Iris pigment epithelial cell (primary cell): ENCODE measurements around the gene SERPINB6.
A peak's percentile ranks its signal among the peaks of the same experiment; 100 is the strongest.
"Not testable (repeated sequence)": the region's sequence is repeated elsewhere in the genome, so short reads cannot be mapped to it uniquely, and the experiment has no call there.

ENCODE experiments used
- DNase-seq: peaks from one replicate; pipeline ENCODE4 v3.0.0-alpha.2; 2011; ENCODE audit warnings: low read depth

SERPINB6 gene

GRCh38 chr6:2958776-2959175, 12.6 kb downstream of the SERPINB6 start:
- DNase-seq, result no peak

- no peak for DNase-seq
Measured at GRCh38 chr6:2958331-2958711, 13.0 kb downstream of the SERPINB6 start.

DNA sequence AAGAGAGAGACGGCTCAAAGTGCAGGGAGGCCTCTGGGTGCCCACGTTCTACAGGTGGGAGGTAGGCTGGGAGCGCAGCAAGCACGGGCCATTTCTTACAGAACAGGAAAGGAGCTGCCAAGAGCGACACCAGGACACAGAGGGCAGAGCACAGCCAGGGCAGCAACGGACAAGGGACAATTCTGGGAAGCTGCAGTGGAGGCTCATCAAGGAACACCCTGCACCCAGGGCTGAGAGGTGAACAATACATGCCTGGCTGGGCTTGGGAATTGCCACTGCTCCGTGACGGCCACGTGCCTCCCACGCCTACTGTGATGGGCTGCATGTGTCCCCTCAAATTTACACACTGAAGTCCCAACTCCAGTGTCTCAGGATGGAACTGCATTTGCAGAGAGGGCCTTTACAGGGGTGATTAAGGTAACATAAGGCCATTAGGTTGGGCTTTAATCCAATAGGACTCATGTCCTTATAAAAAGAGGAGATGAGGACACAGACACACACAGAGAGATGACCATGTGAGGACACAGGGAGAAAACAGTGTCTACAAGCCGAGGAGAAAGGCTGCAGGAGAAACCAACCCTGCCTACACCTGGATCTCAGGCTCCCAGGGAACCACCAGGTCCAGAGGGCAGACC, 13.6 kb downstream of the SERPINB6 start:
- DNase-seq, result no peak

- DNase-seq, result no peak
Measured at GRCh38 chr6:2956930-2957685, 14.3 kb downstream of the SERPINB6 start.

DNA sequence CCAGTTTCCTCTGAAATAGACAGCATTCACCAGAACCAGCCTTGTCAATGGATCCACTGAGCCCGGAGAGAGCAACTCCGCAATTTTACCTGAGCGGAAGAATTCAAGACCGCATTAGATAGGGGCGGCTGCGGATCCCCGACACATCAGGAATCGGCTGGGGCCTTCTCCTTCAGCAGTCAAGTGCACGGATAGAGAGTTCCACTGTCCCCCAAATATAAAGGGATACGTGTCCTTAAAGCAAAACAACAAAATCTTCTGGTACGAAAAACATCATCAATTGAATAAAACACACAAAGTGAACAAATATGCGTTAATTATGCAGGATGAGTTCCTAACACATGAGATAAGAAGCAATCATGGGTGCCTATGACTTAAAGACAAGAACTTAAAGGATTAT, 18.3 kb downstream of the SERPINB6 start:
- DNase-seq, result no peak

DNA sequence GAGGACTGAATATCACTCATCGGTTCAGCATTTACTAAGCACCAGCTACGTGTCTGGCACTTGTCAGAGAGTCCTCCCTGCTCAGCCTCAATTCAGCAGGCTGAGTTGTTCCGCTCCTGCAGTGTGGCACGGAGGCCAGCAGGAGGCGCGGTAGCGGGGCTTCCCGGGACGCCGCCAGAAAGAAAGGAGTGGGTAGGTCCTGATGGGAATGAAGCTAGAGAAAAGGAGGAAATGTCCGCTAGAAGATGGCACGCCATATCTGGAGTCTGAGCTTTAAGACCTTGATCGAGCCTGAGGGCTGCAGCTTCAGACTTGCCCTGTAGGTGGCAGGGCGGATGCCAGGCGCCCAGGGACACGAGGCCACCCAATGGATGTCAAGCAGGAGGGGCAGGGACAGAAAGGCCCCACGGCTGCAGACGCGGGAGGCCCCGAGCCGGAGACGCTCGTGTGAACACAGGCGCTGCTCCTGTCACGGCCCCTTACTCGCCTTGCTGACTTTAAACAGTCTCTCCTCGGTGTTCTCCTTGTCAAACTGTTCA, 18.7 kb downstream of the SERPINB6 start:
- DNase-seq, result peak; percentile 67

DNA sequence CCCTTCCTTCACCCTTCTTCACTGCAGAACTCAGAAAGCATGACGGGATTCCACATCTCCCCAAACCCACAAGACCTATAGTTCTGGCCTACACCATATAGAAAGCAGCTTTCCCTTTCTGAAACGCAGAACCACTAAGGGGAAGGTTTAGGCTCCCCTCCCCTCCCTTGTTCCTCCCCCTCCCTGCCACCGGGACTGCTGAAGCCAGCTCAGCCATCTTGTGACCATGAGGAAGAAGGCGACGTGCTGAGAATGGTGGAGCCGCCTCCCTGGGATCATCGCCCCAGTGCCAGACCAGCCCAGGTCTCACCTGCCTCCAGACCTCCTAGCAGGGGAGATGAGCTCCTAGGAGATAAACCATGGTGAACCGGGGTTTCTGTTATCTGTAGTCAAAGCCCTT, 19.6 kb downstream of the SERPINB6 start:
- no peak for DNase-seq

GRCh38 chr6:2950713-2951112, 20.7 kb downstream of the SERPINB6 start:
- DNase-seq, result no peak

GRCh38 chr6:2949536-2950083, 21.8 kb downstream of the SERPINB6 start:
- DNase-seq, result no peak

DNA sequence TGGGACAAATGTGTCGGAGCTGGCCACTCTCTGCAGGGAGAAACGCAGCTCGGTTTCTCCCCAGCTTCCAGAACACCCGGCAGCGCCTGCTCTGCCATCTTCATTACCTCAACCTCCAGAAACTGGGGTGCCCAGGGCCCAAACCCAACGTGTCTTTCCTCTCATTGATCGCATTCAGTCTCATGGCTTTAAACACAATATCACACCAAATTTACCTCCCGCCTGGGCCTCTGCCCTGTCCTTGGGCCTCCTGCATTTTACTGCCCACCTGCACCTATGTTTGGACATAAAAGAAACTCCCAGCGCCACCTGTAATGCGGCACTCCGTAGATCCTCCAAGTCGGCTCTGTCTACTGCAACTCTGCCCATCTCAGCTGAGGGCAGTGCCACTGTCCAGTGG, 22.2 kb downstream of the SERPINB6 start:
- DNase-seq, result no peak

DNA sequence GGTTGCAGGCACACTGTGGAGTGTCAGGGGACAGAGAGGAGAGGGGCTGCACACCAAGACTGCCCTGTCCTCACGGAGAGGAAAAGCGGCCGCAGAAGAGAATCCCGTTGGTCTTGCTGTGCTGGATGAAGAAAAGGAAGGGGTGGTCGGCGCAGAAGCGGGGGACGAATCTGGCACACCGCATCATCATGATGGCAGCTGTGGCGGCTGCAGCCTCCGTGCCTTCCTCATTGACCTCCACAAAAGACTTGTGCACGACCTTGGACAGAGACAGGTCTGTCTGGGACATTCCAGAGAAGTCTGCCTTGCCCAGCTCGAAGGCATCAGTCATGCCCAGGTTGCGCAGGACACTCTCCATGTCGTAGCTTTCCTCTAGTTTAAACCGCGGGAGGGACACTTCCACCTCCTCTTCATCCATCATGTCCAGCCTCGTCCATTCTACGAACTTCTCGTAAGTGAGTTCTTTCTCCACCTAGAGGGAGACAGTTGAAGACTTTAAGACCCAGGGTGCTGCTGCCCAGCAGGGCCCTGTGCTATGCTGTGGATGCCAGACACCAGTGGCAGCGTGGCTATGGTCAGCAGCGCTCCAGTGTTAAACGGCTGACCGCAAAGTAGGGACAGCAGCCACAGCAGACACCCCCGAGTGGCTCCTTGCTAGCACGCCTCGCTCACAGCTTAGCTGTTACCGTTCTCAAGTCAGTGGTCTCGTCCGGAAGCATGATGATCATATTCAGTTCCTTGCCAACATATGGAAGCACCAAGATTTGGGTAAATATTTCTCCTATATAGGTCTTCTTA, 22.9 kb downstream of the SERPINB6 start:
- DNase-seq, result no peak

DNA sequence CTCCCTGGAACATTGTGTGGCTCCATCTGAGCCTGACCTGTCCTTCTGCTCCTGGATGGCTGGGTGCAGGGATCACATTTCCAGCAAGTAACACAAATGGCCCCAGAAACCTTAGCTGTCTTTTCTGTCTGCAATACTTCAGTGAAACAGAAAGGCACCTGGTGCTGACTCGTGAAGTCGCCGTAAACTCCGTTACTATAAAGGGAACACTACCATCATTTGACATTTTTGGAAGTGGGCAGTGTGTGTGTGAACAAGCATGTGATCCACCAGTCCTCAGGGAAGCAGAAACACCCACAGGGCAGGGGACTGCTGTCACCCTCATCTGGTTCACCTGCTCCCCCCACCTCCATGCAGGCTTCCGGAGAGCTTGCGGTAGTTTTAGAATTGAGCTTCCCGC, 23.9 kb downstream of the SERPINB6 start:
- no peak for DNase-seq

DNA sequence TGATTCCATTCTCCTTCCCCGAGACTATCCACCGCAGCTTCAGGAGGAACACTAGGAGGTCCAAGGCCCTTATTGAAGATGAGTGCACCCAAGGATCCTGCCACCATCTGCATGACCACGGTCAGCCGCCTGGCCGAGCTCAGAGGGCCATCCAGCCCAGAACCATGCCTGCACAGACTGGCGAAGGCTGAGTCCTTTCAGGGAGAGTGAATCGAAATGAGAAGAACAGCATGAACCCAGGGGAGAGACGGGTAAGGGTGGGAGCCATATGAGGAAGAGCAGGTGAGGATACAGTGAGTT, 26.3 kb downstream of the SERPINB6 start:
- no peak for DNase-seq

DNA sequence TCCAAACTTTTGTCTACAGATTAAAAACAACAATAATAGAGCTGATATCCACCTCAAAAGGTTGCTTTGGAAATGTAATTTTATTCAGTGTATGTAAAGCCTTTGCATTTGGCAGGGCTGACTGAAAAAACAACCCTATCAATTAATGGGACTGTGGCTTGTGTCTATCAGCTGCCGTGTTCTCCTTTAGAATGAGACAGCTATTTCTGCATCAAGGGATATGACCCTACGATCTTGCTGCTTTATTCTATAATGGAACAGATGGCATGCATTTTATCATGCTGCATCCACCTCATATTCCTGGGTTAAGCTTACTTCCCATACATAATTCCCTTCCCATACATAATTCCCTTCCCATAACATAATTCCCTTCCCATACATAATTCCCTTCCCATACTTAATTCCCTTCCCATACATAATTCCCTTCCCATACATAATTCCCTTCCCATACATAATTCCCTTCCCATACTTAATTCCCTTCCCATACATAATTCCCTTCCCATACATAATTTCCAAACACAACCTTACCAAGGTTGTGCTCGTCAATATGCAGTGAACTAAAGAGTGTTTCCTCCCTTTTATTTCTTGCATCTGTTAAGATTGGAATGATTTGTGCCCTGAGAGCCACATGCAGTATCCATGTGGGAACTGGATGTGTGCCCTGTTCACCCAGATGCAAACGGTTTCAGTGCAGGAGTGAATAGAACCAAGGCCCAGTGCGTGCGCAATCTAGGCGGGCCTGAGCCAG, 26.8 kb downstream of the SERPINB6 start:
- DNase-seq, result no peak

DNA sequence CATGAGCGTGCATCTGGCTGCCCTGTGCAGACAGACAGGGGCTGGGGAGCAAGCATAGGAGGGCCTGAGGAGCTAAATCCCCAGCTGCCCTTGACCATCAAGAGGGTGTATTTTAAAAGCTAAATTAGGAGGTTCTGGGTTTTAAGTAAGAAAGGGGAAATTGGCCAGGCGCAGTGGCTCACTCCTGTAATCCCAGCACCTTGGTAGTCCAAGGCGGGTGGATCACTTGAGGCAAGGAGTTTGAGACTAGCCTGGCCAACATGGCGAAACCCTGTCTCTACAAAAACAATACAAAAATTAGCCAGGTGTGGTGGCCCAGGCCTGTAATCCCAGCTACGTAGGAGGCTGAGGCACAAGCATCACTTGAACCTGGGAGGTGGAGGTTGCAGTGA, 27.8 kb downstream of the SERPINB6 start:
- no peak for DNase-seq

GRCh38 chr6:2942914-2943563, 28.3 kb downstream of the SERPINB6 start:
- no peak for DNase-seq

DNA sequence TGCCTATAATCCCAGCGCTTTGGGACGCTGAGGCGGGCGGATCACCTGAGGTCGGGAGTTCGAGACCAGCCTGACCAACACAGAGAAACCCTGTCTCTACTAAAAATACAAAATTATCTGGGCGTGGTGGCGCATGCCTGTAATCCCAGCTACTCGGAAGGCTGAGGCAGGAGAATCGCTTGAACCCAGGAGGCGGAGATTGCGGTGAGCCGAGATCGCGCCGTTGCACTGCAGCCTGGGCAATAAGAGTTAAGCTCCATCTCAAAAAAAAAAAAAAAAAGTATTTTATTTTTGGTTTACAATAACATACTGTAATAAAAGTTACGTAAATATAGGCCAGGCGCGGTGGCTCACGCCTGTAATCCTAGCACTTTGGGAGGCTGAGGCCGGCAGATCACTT, 29.3 kb downstream of the SERPINB6 start:
- DNase-seq, result not testable (repeated sequence)

- DNase-seq, result no peak
Measured at GRCh38 chr6:2940851-2941250, 30.5 kb downstream of the SERPINB6 start.

GRCh38 chr6:2940010-2940850, 31.1 kb downstream of the SERPINB6 start:
- DNase-seq, result no peak

GRCh38 chr6:2939315-2940009, 31.9 kb downstream of the SERPINB6 start:
- no peak for DNase-seq
